Superior temporal gyrus (tissue), 1 donor: Measurements from ENCODE around the gene CHST11.

Experiments used
- DNase-seq: peaks from one replicate; pipeline ENCODE4 v3.0.0-alpha.2; 2016; ENCODE audit errors: extremely low spot score

CHST11 gene

GRCh38 chr12:104697186-104697585 is 240.4 kb downstream of the CHST11 start:
- DNase-seq, result no peak

- DNase-seq, result no peak
Observed at GRCh38 chr12:104698871-104699270, 242.1 kb downstream of the CHST11 start.

DNA sequence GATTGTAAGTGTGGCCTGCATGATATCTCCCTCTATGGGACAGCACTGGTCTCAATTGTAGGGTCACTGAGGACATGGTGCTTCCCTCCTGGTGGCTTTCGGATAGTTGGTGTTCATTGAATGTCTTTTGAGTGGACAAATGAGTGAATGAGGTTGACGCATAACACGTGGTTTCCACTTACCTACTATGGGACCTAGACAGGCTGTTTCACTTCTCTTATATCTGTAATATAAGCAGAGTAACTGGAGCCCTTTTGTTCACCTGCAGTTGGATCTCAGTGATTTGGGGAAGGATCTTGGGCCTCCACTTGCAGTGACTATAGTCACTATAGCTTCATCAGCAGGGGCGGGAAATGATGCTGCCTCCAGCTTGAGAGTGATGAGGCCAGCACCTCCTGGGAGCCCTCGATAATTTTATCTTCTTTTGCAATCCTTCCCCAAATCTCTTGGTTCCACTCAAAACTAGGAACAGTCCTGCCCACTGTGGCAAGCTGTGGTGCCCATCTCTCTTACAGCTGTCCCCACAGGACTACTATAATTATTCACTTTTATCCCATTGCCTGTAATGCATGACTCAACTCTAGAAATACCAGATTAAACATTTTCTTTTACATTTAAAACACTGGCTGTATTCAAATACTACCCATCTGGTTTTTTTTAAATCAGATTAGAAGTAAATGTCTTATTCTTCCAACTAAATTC is 242.9 kb downstream of the CHST11 start:
- DNase-seq, result no peak

DNA sequence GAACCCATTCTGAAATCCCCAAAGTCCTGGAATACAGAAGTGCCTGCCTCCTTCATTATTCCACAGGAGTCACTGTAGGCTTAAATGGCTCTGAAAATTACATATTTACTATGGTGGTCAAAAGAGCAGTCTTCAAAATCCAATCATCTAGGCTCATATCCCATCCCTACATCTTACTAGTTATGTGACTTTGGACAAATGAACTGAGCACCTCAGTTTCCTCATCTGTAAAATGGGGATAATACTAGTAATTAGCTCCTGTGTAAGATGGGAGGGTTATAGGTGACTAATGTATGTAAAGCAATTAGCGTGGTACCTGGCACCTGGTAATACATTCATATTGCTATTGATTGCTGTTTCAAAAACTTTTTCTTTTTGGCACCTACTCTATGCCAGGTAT is 243.6 kb downstream of the CHST11 start:
- no peak for DNase-seq

GRCh38 chr12:104701301-104701700 is 244.6 kb downstream of the CHST11 start:
- no peak for DNase-seq

DNA sequence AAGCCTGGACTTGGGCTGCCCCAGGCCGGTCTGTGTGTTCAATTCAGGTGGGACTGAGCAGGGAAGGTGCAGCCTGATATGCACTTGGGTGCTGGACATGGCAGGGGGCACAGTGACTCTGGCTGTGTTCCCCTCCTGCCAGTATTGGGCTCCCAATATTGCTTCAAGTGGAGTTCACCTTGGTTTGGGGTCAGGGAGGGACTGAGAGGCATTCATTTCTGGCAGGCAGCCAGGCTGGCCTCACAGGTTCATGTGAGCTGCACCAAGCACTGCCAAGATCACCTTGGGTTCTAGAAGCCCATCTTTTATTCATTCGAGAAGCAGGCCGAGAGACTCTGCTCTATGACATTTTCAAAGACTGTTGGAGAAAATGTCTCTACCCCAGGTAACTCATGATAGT is 245.0 kb downstream of the CHST11 start:
- DNase-seq, result no peak

DNA sequence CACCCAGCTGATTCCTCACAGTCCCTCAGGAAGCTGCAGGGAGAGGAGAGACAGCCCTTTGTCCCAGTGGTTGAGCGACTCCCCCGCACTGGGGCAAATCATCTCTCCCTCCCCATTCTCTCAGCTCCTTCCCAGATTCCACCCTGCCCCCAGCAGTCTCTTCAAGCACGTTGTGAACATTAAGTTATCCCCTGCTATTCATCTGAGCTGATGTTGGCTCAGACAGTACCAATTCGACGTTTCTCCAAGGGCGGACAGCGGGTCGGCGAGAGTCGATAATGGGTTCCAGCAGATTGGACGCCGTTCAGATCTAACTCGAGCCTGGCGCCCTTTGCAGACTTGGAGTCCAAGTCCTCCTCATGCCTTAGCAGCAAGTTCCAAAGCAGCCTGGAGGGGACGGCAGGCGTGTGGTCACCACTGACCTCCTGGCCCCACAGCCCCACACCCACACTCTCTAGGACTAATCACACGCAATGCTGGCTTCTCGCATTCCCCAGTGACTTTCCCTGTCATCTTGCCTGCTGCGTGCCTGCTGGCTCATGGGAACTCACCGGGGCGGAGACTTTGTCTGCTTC is 245.9 kb downstream of the CHST11 start:
- DNase-seq, result no peak

GRCh38 chr12:104703372-104703771 is 246.6 kb downstream of the CHST11 start:
- DNase-seq, result no peak

DNA sequence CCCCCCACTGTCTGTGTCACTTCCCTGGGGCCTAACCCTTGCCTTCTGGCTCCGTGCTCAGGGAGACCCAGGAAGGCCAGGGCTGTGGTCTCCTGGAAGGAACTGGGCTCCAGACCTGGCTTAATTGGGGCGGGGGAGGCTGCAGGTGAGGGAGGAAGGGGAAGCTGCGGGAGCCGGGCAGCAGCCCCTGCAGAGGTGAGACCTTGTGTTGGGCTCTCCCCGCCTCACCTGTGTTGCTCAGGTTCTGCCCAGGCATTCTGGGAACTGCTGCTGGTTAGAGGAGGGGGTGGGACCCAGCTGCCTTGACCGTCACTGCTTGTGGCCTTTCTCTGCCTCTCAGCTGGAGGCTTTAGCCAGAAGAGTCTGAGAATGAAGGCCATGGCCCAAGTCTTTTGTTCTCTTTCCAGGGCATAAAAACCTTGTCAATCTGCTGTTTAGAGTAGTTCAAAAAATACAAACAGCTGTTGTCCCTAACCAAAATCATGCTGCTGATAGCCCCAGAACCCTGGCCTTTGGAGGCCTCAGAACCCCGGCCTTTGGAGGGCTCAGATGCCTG is 247.6 kb downstream of the CHST11 start:
- DNase-seq, result no peak

DNA sequence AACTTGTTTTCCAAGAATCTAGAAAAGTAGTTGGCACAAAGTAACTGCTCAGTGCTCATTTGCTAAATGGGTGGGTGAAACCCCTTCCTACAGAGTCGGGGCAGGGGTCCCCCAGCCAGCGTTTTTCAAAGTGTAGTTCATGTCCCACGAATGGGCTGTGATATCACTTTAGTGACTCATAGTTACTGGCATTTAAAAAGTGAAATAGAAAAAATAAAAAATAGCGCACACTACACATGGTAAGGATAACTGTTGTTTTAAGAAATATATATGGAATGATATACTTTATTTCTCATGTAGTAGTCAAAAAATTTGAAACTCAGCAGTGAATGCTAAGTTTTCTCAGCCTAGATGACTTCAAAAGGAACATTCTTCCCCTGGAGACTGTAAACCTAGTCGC is 250.4 kb downstream of the CHST11 start:
- DNase-seq, result no peak

DNA sequence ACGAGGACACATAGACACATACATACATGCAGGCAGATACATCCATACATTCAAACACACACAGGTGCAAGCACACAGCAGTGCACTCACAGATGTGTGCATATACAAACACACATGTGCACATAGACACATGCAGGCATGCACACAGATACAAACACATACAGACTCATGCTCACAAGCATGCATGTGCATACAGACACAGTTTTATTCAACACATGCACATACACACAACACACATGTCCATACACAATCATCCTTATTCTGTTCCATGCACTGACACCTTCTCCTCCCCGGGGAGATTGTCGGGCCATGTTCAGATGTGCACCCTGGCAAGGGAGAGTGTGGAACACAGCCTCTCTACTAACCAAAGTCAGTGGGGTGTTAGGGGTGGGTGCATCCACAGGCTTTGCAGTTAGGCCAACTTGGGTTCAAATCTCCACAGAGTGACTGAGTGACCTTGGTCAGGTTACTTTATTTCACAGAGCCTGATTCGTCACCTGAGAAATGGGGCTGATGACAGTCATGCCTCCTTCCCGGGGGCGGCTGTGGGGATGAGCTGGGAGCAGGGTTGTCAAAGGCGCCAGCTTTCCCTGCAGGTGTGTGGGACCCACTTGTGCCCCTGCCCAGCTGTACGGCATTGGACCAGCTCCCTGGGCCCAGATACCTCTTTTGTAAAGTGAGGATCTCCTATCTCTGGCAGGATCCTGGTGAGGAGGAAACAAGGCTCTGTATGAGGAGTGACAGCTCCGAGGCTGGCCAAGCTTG is 251.2 kb downstream of the CHST11 start:
- no peak for DNase-seq

- DNase-seq, result no peak
Observed at GRCh38 chr12:104708891-104709290, 252.1 kb downstream of the CHST11 start.

DNA sequence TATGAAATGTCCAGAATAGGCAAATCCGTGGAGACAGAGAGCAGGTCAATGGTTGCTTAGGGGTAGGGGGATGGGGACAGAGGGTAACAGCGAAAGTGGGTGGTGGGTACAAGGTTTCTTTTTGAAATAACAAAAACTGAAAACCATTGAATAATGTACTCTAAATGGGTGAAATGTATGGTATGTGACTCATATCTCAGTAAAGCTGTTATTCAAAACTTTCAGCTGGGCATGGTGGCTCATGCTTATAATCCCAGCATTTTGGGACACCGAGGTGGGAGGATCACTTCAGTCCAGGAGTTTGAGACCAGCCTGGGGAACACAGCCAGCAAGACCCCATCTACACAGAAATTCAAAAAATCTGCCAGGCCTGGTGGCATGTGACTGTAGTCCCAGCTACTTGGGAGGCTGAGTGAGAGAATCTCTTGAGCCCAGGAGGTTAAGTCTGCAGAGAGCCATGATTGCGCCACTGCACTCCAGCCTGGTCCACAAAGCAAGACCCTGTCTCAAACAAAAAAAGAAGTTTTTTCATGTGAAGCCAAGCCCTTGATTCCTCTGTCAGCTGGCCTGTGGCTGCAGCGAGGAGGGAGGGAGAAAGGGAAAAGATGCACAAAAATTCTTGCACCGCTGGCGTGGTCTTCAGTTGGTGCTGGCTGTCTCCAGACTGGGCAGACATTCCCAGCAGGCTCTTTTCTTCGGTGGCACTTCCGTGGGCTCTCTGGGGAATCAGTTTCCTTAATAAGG is 253.1 kb downstream of the CHST11 start:
- DNase-seq, result no peak

- DNase-seq, result peak; percentile 43
Observed at GRCh38 chr12:104710940-104711689, 254.4 kb downstream of the CHST11 start.

- no peak for DNase-seq
Observed at GRCh38 chr12:104712477-104712876, 255.7 kb downstream of the CHST11 start.

GRCh38 chr12:104712968-104713367 is 256.2 kb downstream of the CHST11 start:
- DNase-seq, result no peak

DNA sequence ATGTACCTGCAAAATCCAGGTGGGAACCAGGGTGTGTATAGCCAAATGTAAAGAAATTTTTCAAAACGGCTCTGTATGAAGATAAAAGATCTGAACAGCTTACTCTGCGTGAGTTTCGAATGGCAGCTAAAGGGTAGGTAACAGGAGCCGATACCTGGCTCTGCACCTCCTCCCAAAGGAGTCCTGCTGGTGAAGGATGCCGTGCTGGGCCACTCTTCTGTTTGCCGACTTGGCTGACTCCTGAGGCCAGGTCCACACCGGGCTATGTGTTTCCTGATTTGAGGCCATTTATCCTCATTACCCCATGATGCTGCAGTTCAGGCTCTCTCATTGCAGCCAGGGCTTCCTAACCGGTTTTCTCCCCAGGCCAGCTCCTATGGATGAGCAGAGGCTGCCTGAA is 256.7 kb downstream of the CHST11 start:
- no peak for DNase-seq

- DNase-seq, result no peak
Observed at GRCh38 chr12:104714369-104714768, 257.6 kb downstream of the CHST11 start.

GRCh38 chr12:104716172-104716571 is 259.4 kb downstream of the CHST11 start:
- DNase-seq, result no peak

DNA sequence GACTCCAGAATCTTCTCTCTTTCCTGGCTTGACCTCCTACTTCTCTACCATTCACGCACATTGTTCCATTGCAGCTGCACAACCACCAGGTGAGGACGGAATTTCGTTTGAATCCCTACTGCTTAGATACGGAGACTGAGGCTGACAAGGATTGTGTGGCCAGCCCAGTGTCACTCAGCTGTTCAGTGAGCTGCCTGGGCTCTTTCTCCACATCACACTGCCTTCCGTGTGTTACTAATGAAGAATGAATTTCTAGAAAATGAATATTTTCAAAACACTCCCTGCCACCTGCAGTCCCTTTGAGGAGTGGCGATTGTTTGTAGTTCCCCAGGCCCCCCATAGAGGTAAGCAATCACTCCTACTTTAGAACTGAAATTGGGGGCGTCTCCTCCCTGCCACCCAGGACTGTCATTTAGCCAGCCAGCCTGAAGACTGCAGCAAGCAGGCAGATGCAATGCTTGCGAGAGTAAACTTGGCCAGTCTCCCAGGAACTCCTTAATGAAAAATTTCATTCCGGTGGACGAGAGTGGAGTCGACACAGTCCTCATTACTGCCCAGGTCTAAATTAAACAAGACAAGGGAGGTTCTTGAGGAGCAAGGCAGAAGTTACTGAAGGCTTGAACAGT is 261.7 kb downstream of the CHST11 start:
- DNase-seq, result no peak
